Activated CD8-positive, alpha-beta memory T cell treated with anti-CD3 and anti-CD28 coated beads, Interleukin-2, amount 50 U/mL, for 1 hour (primary cell): ENCODE data around the gene MPPED2.

Experiments used
- DNase-seq: peaks from one replicate; pipeline ENCODE4 v3.0.0-alpha.2; 2020; ENCODE audit errors: extremely low read depth

MPPED2 gene

GRCh38 chr11:30586251-30587144 lies at the start of gene MPPED2:
Gene MPPED2 (minus strand): TSS chr11:30586353. CDS start chr11:30580373, 5,980 bp downstream.
- DNase-seq: no peak

- DNase-seq: no peak
These were observed 49.3 kb upstream of the MPPED2 start for GRCh38 chr11:30635401-30635989.

- DNase-seq: no peak
These were observed 45.0 kb upstream of the MPPED2 start for GRCh38 chr11:30631148-30631547.

GRCh38 chr11:30619767-30620166 lies 33.6 kb upstream of the MPPED2 start:
- no peak for DNase-seq

- DNase-seq: no peak
These were observed 31.6 kb upstream of the MPPED2 start for GRCh38 chr11:30617762-30618161.

- DNase-seq: no peak
These were observed 24.5 kb upstream of the MPPED2 start for GRCh38 chr11:30610628-30611027.

GRCh38 chr11:30608534-30608933 lies 22.4 kb upstream of the MPPED2 start:
- DNase-seq: no peak

GRCh38 chr11:30605036-30605605 lies 19.0 kb upstream of the MPPED2 start:
- no peak for DNase-seq

GRCh38 chr11:30603357-30603756 lies 17.2 kb upstream of the MPPED2 start:
- DNase-seq: no peak

GRCh38 chr11:30596832-30597231 lies 10.7 kb upstream of the MPPED2 start:
- no peak for DNase-seq

GRCh38 chr11:30595934-30596333 lies 9.8 kb upstream of the MPPED2 start:
- DNase-seq: no peak

- DNase-seq: no peak
These were observed 8.7 kb upstream of the MPPED2 start for GRCh38 chr11:30594646-30595411.

GRCh38 chr11:30587269-30587812 lies 1.2 kb upstream of the MPPED2 start:
- DNase-seq: no peak

GRCh38 chr11:30585892-30586250 lies 282 bp downstream of the MPPED2 start:
- DNase-seq: no peak

GRCh38 chr11:30585125-30585891 lies 845 bp downstream of the MPPED2 start:
- no peak for DNase-seq

GRCh38 chr11:30583476-30584280 lies 2.5 kb downstream of the MPPED2 start:
- no peak for DNase-seq

GRCh38 chr11:30582726-30583125 lies 3.4 kb downstream of the MPPED2 start:
- DNase-seq: no peak

- DNase-seq: no peak
These were observed 4.5 kb downstream of the MPPED2 start for GRCh38 chr11:30581675-30582074.

GRCh38 chr11:30580573-30580972 lies 5.6 kb downstream of the MPPED2 start:
- DNase-seq: no peak
